HG02588 (cell line): Measurements from ENCODE around the gene A4GNT.

Source experiments
- ATAC-seq: cut with Tn5 transposase; IDR thresholded peaks from one replicate; pipeline ENCODE4 v1.9.1; 2021; ENCODE audit warnings: mild to moderate bottlenecking, moderate library complexity; ENCODE audit not compliant: unreplicated experiment

The A4GNT gene

DNA sequence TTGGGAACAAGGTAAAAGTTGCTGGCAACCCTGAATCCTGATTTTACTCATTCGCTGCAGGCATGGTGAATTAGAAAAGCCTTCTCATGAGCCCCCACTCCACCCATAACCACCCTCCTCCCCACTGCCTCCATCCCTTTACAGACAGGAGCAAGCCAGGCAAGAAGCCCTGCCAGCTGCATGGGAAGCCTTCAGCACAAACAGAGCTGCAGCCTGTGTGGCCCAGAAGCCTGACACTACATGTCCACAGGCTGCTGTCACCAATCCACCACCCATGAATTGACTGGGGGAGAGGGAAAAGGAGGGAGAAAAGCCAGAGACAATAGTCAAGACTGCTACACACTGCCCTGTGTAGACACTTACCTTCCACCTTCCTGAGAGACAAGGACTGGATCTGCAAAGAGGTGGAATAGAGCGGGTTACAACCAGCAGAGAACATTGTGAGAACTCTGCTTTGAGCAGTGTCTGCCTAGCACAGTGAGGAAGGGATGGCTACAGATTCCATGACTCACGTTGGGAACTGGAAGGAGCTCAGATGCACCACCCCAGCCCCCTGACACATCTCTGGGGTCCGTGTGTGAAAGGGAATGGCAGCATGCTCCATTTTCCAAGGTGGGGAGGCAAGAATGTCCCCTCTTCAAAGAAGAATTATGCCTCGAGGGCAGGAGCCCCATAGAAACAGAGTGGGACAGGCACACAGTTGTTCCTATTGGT, 50.7 kb downstream of the A4GNT start:
- no peak for ATAC-seq

DNA sequence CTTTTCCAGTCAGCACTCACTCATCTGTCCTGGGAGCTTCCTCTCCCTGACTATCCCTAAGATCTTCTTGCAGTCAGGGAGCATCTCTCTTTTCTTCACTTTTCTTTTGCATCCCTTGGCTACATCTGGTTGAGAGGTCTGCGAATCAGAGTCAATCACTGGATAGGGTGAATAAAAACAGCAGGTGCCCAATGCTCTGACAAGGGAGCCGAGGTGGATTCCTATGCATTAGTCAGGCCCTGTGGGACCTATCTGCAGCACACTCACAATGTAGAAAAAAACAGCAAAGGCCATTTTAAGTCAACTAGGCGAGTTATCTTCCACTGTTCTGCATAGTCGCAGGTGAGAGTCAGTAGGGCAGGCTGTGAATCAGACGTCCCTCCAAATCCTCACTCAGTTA, 52.3 kb downstream of the A4GNT start:
- ATAC-seq = no peak

- no peak for ATAC-seq
Measured at GRCh38 chr3:138078901-138079344, 53.3 kb downstream of the A4GNT start.

GRCh38 chr3:138078096-138078495, 54.1 kb downstream of the A4GNT start:
- ATAC-seq = no peak
